Endothelial cell of umbilical vein (primary cell): ENCODE results near the gene SARS1.

Experiments used
- CTCF ChIP-seq, 2 donors: IDR thresholded peaks; 1 replicate in 1 of 2; 2 replicates in 1 of 2; pipeline ENCODE4 v1.5.1; 2011; ENCODE audit warnings: low read length in 2 of 2, mild to moderate bottlenecking in 2 of 2, moderate library complexity in 2 of 2, control low read depth in 1 of 2, inconsistent platforms in 1 of 2, low read depth in 1 of 2; ENCODE audit not compliant: insufficient read depth in 1 of 2; ENCODE audit errors: extremely low read depth in 1 of 2
- POLR2A ChIP-seq: IDR thresholded peaks from 2 replicates; pipeline ENCODE4 v1.6.1; 2012; ENCODE audit warnings: low read depth, mild to moderate bottlenecking, control low read depth, low read length

GRCh38 chr1:109207467-109208103 is 6.1 kb upstream of the SARS1 start:
- no peak for TF ChIP-seq POLR2A
- TF ChIP-seq CTCF (IDR thresholded peaks at IDR 0.05; ENCODE audit: extremely low read depth in 1 of 2, insufficient read depth in 1 of 2, low read depth in 1 of 2, low read length in 2 of 2) = no peak
